CD1c-positive myeloid dendritic cell (primary cell): ENCODE measurements around the gene TEKTIP1.
A peak's percentile ranks its signal among the peaks of the same experiment; 100 is the strongest.
"Not testable (repeated sequence)": the region's sequence is repeated elsewhere in the genome, so short reads cannot be mapped to it uniquely, and the experiment has no call there.

ENCODE experiments used
- DNase-seq: peaks from one replicate; pipeline ENCODE4 v3.0.0-alpha.2; 2016; ENCODE audit errors: extremely low spot score

Gene TEKTIP1

DNA sequence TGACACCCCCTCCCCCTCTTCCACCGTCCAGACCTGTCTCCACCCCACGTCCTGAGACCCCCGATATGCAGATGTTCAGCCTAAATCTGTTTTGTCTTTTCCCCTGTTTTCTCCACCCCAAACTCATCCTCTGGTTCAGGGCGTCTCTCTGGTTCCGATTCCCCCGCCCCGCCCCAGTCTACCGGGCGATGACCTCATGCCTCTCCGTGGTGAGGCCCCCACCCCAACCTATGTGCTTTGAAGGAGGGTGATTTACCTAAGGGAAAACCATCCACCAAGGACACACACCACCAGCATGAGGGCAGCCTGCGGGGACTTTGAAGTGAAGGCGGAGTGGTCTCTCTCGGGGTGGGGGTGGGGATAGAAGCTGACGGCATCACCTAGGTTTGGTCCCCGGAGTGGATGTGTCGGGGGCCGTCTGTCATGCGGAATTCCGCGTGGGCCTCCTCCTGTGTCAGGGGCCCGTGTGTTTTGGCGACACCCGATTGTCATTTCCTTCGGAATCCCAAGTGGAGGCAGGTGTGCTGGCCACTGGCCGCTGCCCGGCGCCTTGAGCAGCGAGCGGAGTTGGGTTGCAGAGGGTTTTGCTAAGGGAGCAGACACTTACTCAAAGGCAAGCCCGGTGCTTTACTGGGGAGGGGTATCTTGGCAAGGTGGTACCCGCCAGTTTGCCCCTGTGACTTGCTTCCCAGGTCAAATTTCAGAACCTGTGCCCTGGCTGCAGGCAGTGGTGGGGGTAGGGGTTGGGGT lies 31.4 kb upstream of the TEKTIP1 start:
- no peak for DNase-seq

GRCh38 chr19:3508121-3508661 lies 30.8 kb upstream of the TEKTIP1 start:
- DNase-seq: not testable (repeated sequence)

DNA sequence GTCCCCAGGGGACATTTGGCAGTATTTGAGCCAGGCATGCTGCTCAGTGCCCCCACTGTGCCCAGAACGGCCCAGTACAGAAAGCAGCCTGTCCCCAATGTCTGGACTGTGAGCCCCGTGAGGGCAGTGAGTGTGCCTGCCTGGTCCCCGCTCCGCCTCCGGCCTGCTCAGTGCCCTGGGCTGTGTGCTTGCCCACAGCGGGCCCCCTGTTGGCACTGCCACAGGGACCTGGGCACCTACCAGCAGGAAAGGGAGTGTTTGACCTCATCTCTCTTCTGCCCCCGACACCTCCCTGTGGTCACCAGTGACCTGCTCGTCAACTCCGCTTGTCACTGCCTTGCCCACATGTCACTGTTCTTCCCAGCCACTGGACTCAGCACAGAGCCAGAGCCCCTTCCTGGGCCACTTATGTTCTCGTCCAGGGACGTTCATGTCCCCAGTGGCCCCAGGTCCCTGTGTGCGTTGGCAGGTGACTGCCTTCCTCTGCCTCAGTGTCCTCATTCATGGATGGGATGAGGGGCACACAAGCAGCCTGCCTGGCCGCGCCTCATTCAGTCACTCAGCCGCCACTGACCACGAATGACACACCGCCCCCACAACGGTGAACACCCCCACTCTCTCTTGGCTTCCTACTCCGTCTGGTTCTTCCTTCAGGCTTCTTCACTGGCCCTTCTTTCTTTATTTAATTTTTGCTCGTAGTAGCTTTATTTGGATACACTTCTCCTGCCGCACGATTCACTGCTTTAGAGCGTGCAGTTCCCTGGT lies 30.0 kb upstream of the TEKTIP1 start:
- no peak for DNase-seq

GRCh38 chr19:3509566-3509989 lies 29.4 kb upstream of the TEKTIP1 start:
- DNase-seq: no peak

GRCh38 chr19:3510727-3511126 lies 28.2 kb upstream of the TEKTIP1 start:
- no peak for DNase-seq

DNA sequence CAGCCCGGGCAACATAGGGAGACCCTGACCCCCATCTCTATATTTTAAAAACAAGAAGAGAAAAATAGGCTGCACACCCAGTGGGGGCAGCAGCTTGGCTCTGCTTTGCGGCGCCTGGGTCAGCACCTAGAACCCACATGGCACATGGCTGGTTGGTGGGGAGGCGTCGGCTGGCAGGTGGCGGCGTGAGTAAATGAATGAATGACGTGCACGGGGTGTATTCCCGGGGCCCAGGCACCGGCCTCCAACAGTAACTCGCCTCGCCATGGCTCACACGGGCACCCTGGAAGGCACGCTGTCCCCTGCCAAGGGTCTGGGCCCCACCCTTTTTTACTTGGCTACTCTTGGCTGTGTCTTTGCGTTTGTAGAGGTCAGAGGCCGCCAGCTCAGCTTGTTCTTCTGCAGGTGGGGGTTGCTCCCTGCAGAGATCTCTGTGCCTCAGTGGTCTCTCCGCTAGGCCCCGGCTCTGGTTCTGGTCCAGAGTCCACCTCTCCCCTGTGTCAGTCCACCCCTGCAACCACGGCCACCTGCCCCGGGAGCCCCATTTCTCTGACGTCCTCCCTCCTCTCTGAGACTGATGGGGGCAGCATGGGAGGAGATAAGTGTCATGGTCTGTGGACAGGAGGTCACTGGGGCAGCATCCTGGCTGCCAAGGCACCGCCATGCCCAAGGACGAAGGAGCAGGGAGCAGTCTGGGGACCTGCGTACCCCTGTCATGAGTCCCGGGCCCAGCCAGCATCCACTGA lies 27.3 kb upstream of the TEKTIP1 start:
- no peak for DNase-seq

GRCh38 chr19:3512562-3513228 lies 26.3 kb upstream of the TEKTIP1 start:
- no peak for DNase-seq

DNA sequence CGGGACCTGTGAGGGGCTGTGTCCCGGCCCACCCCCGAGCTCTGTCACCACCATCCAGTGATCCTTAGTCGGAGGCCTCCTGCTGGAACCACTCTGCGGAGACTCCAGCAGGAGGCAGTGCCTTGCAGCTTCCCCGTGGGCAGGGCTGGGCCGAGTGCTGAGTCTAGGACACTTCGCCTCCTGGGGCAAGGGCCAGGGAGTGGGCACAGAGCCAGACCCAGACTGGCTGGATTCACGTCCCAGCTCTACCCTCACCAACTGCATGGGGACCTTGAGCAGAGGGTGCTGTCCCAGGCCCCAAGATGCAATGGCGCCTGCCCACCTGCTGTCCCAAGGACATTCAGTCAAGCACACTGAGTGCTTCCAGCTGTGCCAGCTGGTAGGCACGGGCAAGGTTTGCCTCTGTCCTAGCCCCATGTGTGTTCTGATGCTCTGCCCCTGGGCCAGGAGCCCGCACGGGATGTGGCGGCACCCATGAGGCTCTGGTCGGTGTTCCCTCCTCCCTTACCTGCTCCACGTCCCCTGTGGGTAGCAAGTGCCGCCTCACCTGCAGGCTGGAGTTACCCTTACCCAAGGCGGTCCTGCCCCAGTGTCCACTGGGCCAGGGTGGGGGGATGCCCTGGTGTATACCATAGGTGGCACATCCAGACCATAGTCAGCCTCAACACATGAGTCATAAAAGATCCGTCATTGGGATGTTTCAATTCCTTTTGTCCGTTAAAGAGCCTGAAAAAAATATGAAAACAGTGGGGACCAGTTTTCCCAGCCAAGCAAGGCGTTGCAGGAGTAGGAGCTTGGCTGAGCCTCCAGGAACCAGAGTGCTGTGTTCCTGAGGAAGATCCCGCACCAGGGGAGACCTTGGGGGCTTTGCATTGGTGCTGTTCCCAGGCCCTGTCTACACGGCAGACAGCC lies 25.5 kb upstream of the TEKTIP1 start:
- DNase-seq: no peak

DNA sequence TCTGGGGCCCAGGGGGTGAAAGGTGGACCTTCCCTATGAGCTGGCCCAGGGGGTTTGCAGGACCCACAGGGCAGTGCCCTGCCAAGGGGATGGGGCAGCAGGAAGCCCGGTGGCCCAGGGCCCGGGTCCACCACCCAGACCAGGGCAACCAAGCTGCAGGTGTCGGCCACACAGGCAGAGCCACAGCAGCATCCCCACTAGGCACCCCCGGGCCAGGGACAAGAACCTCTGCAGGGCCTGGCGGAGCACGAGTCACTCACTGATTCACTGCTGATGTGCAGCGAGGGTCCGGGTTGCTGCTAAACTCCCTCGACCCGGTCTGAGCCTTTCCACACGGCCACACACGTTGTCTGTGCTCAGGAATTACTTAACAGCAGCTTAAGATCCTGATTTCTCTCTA lies 24.0 kb upstream of the TEKTIP1 start:
- DNase-seq: no peak

- no peak for DNase-seq
Measured at GRCh38 chr19:3515891-3516422, 23.0 kb upstream of the TEKTIP1 start.

DNA sequence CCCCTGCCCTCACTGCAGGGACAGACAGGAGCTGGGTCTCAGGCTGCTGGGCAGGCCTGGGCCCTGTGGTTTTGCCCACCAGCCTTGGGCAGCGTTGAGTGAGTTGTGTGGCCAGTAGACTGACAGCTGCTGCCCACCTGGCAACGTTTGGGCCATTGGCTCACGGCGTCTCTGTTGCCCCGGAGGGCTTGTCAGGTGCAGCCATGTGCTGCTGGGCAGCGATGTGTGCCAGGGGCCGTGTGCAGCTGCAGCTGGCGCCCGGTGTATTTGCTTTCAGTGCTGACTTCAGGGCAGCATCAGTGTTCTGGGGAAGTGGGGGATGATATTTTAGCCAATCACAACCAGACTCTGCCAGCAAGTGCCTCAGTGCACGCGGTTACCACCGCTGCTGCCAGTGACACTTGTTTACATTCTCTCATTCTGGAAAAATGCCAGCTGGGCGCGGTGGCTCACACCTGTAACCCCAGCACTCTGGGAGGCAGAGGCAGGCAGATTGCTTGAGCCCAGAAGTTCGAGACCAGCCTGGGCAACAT lies 22.2 kb upstream of the TEKTIP1 start:
- DNase-seq: peak; percentile 24

GRCh38 chr19:3517638-3518037 lies 21.3 kb upstream of the TEKTIP1 start:
- DNase-seq: no peak

GRCh38 chr19:3518255-3518654 lies 20.7 kb upstream of the TEKTIP1 start:
- DNase-seq: no peak

DNA sequence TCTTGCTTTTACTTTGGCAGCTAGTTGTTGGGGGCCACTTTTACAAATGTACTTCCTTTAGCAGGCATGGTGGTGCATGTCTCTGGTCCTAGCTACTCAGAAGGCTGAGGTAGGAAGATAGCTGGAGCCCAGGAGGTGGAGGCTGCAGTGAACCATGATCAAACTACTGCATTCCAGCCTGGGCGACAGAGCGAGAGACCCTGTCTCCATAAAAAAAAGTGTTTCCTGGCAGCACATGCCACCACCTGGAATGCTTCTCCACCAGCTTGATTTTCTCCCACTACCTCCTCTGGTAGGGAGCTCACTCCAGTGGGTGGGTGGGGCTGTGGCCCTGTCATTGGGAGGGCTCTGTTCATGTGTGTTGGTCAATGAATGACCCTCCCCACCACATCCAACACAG lies 20.3 kb upstream of the TEKTIP1 start:
- DNase-seq: no peak

- DNase-seq: no peak
Measured at GRCh38 chr19:3519126-3519525, 19.8 kb upstream of the TEKTIP1 start.

DNA sequence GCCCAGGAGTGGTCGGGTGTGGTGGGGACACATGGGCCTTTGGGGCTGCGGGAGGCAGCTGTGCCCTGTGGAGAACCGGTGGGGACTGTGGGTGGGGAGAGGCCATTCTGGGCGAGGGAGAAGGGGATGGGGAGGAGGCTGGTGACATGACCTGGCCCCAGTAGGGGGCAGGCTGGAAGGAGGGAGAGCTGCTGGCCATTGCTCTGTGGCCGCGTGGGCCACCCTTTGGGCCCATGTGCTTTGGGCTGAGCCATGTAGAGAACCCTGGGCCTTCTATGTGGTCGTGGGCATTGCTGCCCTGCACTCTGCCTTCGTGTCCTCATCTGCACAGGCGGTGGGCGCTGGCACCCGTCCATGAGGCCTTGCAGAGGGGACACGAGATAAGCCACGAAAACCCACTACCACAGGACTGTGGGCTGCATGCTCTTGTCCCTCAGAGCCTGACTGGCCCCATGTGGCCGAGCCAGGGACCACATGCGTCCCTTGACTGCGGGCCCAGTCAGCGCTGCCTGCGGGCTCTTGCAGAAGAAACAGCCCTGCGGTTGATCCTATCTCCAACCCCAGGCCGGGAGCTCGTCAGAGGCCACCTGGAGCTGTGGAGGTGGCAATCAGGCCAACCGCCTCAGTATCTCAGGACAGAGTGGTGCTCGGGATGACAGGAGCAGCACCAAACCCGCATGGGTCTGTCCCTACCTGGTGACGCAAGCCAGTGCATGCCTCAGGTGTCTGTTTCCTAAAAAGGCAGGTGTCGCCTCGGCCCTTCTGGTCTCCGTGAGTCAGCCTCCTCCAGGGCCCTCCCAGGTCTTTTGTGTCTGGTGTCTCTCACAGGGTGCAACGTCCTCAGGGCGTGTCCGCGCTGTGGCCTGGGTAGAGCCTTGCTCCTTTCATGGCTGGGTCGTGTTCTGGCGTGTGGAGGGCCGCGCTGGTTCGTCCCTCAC lies 18.5 kb upstream of the TEKTIP1 start:
- no peak for DNase-seq

DNA sequence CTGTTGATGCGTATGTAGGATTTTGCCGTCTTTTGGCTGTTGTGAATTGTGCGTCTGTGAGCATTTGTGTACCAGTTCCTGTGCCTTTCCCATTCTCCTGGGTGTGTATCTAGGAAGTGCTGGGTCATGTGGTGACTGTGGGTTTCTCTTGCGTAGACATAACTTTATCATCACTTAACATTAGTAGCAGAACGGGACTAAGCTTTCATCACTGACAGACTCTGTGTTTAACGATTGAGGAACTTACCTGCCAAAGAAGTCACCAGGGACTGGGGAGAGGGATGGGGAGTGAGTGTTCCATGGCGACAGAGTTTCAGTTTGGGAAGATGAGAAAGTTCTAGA lies 17.9 kb upstream of the TEKTIP1 start:
- no peak for DNase-seq

DNA sequence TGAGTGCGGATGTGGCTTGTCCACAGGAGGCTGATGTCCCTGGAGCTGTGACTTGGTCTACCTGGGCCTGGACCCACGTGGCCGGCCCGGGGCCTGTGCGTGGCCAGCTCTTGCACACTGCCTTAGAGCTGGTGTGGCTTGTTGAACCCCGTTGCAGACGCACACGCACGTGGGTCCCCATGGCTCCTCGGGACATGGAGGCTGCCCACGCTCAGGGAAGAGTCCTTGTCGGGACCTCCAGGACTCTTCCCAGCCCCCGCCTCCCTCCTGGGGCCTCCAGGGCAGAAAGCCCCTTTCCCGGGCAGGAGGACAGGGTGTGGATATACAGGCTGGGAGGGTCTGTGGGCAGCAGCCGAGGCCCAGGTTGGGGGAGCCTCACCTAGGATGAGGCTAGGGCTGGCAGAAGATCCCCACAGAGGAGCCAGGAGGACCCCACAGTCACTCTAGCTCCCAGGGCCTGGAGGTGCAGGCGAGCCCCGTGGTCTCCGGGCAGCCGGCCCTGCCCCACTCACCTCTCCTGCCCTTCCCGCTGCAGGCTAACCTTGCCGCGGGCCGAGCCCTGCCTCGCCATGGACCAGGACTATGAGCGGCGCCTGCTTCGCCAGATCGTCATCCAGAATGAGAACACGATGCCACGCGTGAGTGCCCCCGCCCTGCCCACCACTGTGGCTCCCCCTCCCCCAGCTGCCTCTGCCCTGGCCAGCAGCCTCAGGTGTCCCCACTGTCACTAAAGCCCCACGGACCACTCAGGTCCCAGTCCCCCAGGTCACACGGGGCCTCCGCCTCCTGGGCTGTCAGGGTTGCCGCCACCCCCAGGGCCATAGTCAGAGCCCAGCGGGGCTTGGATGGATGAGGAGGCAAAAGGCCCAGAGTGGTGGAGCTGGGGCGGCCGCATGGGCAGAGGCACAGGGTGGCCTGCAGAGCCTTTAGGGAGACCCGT lies 16.3 kb upstream of the TEKTIP1 start:
- DNase-seq: no peak
